Thyroid gland (tissue), 4 donors: ENCODE measurements around the gene ADCY5. TPM values are rescaled to one million over a fixed set of nuclear protein-coding genes. Genes with fewer than 3 reads are reported as not detected.

Experiments
- DNase-seq, 2 donors: peaks; one replicate each; pipeline ENCODE4 v3.0.0-alpha.2; 2019
- H3K27ac ChIP-seq, 3 donors: fragments of 200-600 bp; sonication (generic); 1 replicate in 2 of 3; 2 replicates in 1 of 3; pipeline ENCODE4 v1.5.1; 2016 to 2019; ENCODE audit warnings: mild to moderate bottlenecking in 1 of 3, moderate library complexity in 1 of 3
- H3K27me3 ChIP-seq: fragments of 200-600 bp; sonication (generic); one replicate; pipeline ENCODE4 v1.5.1; 2019
- H3K36me3 ChIP-seq, 2 donors: fragments of 200-600 bp; sonication (generic); one replicate each; pipeline ENCODE4 v1.5.1; 2016 to 2019
- H3K4me1 ChIP-seq, 2 donors: fragments of 200-600 bp; sonication (generic); one replicate each; pipeline ENCODE4 v1.5.1; 2017 to 2019
- H3K4me3 ChIP-seq, 3 donors: fragments of 200-600 bp; sonication (generic); replicated peaks in 1 of 3; 1 replicate in 2 of 3; 2 replicates in 1 of 3; pipeline ENCODE4 v1.5.1; 2016; ENCODE audit warnings: mild to moderate bottlenecking in 1 of 3
- H3K9me3 ChIP-seq: fragments of 200-600 bp; sonication (generic); one replicate; pipeline ENCODE4 v1.5.1; 2017
- POLR2A ChIP-seq, 2 donors: fragments of 450-650 bp; IDR thresholded peaks; one replicate each; pipeline ENCODE4 v1.6.1; 2017; ENCODE audit warnings: antibody characterized with exemption in 2 of 2, mild to moderate bottlenecking in 2 of 2, moderate library complexity in 1 of 2
- WGBS, 2 donors: methylation state at CpG; one replicate each; pipeline ENCODE4 v1.1.5; 2017; 5-methylcytosine and 5-hydroxymethylcytosine counted together
- intact Hi-C: fragments of 100-400 bp; cut with DNase I; formaldehyde crosslinking; loops from one replicate; pipeline ENCODE4 v1.15.1; 2023
- total RNA-seq, 4 donors: library from RNA; depleted of rRNA; stranded (reverse); fragments of >200 nt; gene quantifications; one replicate each; pipeline ENCODE4 v1.2.3, GENCODE V29; 2016
- TF ChIP-seq, protein P1 (sequence below), 6 experiments: fragments of 200-600 bp in 3 of 6; fragments of 450-650 bp in 3 of 6; sonication (generic) in 3 of 6; IDR thresholded peaks; one replicate each; pipeline ENCODE4 v1.5.1; 2016 to 2019; ENCODE audit warnings: antibody characterized with exemption in 6 of 6, mild to moderate bottlenecking in 2 of 6, inconsistent platforms in 1 of 6, moderate library complexity in 1 of 6

ADCY5 gene
- total RNA-seq, 4 donors from 2014 or later: 0.78 to 2.7 (median 1.8) TPM

DNA sequence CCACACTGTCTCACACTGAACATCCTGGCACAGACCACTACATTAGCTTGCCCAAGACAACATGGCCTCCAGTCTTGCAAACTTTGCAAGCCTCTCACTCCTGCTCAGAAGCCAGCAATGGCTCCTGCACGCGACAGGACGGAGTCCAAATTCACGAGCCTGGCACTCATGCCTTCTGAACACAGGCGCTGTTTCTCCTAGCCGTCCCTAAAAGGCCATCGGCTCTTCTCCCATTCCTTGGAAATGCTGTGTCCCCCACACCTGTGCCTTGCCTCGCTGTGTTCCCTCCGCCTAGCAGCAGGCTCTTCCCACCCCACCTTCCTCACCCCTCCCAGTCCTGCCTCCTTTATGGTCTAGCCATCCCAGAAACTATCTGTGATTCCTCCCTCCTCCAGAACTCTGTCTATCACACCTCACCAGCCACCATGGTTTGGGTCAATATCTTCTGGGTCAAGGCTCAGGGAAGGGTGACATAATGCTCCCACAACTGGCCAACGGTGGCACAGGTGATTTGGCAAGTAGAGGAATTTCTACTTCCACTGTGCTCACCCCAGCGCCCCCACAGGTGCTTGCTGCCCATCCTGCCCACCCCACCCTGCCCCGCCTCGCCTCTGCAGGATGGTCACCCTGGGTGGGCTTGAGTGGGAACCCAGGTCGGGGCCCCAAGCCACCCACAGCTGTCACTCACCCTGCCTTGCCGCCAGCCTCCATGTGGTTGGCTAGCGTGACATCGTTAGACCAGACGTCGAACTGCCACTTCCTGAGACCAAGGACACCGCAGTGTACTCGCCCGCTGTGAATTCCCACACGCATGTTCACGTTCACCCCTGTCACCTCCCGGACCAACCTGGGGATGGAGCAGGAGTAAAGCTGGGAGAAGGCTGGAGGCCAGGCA, 120.7 kb downstream of the ADCY5 start:
- Histone ChIP-seq H3K4me3 (no peak overlapping the region), H3K36me3 (no peaks in the 10 kb centered on the region), H3K27me3 (no peaks in the 10 kb centered on the region), H3K4me1 (no peaks in the 10 kb centered on the region), H3K9me3 (no peaks in the 10 kb centered on the region), H3K27ac (no peak overlapping the region)
- DNase-seq: no peak
- WGBS, 2 donors: 71 to 75% methylated on average over 23 to 25 of the region's 25 CpGs
- no peak for TF ChIP-seq POLR2A (IDR thresholded peaks at IDR 0.05)
- TF ChIP-seq, protein P1, sequence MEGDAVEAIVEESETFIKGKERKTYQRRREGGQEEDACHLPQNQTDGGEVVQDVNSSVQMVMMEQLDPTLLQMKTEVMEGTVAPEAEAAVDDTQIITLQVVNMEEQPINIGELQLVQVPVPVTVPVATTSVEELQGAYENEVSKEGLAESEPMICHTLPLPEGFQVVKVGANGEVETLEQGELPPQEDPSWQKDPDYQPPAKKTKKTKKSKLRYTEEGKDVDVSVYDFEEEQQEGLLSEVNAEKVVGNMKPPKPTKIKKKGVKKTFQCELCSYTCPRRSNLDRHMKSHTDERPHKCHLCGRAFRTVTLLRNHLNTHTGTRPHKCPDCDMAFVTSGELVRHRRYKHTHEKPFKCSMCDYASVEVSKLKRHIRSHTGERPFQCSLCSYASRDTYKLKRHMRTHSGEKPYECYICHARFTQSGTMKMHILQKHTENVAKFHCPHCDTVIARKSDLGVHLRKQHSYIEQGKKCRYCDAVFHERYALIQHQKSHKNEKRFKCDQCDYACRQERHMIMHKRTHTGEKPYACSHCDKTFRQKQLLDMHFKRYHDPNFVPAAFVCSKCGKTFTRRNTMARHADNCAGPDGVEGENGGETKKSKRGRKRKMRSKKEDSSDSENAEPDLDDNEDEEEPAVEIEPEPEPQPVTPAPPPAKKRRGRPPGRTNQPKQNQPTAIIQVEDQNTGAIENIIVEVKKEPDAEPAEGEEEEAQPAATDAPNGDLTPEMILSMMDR (IDR thresholded peaks at IDR 0.05): no peak
- intact Hi-C loops: loop anchor here (5.0 kb wide), 2 partner anchors 159 to 234 kb away; no protein-coding TSS in a partner anchor

DNA sequence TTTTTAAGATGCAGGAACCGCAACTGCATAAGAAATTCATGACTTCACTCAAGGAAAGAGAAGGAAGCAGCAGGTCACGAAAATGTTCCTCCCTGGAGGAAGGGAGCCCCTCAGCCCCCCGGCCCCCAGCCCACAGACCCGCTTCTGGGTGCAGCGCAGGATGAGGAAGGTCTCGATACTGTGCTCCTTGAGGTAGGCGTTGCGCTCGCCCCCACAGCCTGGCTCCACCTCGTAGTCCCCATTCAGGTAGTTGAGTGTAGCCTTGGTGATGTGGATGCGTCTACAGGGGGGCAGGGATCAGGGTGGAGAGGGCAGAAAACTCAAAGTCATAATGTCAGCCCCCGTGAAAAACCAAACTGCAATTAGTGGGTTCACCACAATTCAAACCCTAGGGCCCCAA, 121.4 kb downstream of the ADCY5 start:
- 87 to 92% methylated on average over 11 to 12 of the region's 12 CpGs for WGBS, 2 donors
- Histone ChIP-seq H3K4me1 (no peaks in the 10 kb centered on the region), H3K9me3 (no peaks in the 10 kb centered on the region), H3K36me3 (no peaks in the 10 kb centered on the region), H3K27ac (no peak overlapping the region), H3K4me3 (no peak overlapping the region), H3K27me3 (no peaks in the 10 kb centered on the region)
- intact Hi-C loops: loop anchor here (5.0 kb wide), 2 partner anchors 160 to 235 kb away; no protein-coding TSS in a partner anchor
- no peak for TF ChIP-seq POLR2A (IDR thresholded peaks at IDR 0.05)
- TF ChIP-seq, protein P1 (IDR thresholded peaks at IDR 0.05): no peak
- DNase-seq: no peak

DNA sequence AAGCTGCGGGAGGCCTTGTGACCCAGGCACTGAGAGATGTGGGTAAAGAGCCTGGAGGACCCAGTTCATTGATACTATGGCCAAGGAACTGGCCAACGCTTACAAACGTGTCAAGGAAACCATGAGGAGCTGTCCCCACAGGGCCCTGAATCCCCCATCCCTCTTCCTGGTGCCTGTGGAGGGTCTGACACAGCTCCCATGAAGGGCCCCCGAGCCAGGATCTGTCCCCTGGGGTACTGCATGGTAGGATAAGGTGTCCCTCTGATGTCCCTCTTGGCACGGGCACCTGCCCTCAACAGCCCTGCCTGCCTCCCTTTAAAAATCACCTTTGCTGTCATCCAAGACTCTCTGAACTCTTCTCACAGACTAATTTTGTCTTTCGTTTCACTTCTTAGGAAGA, 122.4 kb downstream of the ADCY5 start:
- intact Hi-C loops: loop anchor here (5.0 kb wide), 2 partner anchors 161 to 236 kb away; no protein-coding TSS in a partner anchor
- Histone ChIP-seq H3K4me1 (no peaks in the 10 kb centered on the region), H3K9me3 (no peaks in the 10 kb centered on the region), H3K27ac (no peak overlapping the region), H3K36me3 (no peaks in the 10 kb centered on the region), H3K4me3 (no peak overlapping the region), H3K27me3 (no peaks in the 10 kb centered on the region)
- no peak for DNase-seq
- no peak for TF ChIP-seq POLR2A (IDR thresholded peaks at IDR 0.05)
- TF ChIP-seq, protein P1 (IDR thresholded peaks at IDR 0.05): no peak
- 74 to 76% methylated on average over 6 of the region's 6 CpGs for WGBS, 2 donors

DNA sequence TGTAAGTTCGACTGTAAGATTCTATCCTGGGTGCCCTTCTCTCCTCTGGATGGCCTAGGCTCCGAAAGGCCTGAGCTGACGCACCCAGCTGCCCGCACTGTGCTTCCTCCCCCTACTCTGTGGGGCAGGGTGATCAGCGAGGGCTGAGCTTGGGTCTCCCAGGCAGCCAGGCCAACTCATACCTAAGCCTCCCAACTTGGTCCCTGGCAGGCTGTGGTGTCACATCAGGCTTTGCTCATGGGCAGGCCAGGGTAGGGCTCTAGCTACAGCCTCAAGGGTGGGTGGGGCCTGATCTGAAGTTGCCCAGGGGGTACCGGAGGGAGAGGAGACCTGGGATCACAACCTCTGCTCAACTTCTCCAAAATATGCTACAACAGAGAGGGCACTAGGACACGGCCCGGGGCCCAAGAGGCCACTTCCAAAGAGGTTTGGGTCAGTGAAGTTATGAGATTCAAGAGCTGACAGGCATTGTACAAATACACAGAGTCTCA, 123.1 kb downstream of the ADCY5 start:
- Histone ChIP-seq H3K4me1 (no peaks in the 10 kb centered on the region), H3K9me3 (no peaks in the 10 kb centered on the region), H3K27me3 (no peaks in the 10 kb centered on the region), H3K36me3 (no peaks in the 10 kb centered on the region), H3K4me3 (no peak overlapping the region), H3K27ac (no peak overlapping the region)
- intact Hi-C loops: loop anchor here (5.0 kb wide), 2 partner anchors 161 to 236 kb away; no protein-coding TSS in a partner anchor
- TF ChIP-seq, protein P1 (IDR thresholded peaks at IDR 0.05): no peak
- TF ChIP-seq POLR2A (IDR thresholded peaks at IDR 0.05): no peak
- DNase-seq: no peak
- 92 to 100% methylated on average over 4 to 6 of the region's 8 CpGs for WGBS, 2 donors
